Activated naive CD4-positive, alpha-beta T cell treated with anti-CD3 and anti-CD28 coated beads for 36 hours (primary cell): Measurements from ENCODE around the gene KISS1. TPM values are rescaled to one million over a fixed set of nuclear protein-coding genes. Genes with fewer than 3 reads are reported as not detected.

Experiments used
- CTCF ChIA-PET: fragments of 350-600 bp; sonication (Branson Sonifier 250); formaldehyde crosslinking; loops from one replicate; lab custom pipeline; 2021; ENCODE audit warnings: antibody characterized with exemption; lab: Charles Lee
- DNase-seq: peaks from one replicate; pipeline ENCODE4 v3.0.0-alpha.2; 2020
- H3K27ac Mint-ChIP-seq: one replicate; pipeline ENCODE4 v1.8.0; 2021; ENCODE audit warnings: mild to moderate bottlenecking, mixed read lengths
- H3K27me3 Mint-ChIP-seq: one replicate; pipeline ENCODE4 v1.8.0; 2021; ENCODE audit warnings: low read depth, mixed read lengths
- H3K36me3 Mint-ChIP-seq: one replicate; pipeline ENCODE4 v1.8.0; 2021; ENCODE audit warnings: low read depth, mixed read lengths
- H3K4me1 Mint-ChIP-seq: one replicate; pipeline ENCODE4 v1.8.0; 2021; ENCODE audit warnings: low read depth, mixed read lengths
- H3K4me3 Mint-ChIP-seq: one replicate; pipeline ENCODE4 v1.8.0; 2021; ENCODE audit warnings: mild to moderate bottlenecking, moderate library complexity, mixed read lengths
- H3K9me3 Mint-ChIP-seq: one replicate; pipeline ENCODE4 v1.8.0; 2021; ENCODE audit warnings: mixed read lengths
- intact Hi-C: fragments of 100-400 bp; cut with micrococcal nuclease; formaldehyde crosslinking; loops from one replicate; pipeline ENCODE4 v1.15.1; 2023
- total RNA-seq, 2 experiments: library from RNA; stranded (reverse); gene quantifications; one replicate each; pipeline ENCODE4 v1.2.3, GENCODE V29; 2021

The KISS1 gene
- total RNA-seq, 2 experiments from 2014 or later, result not detected

DNA sequence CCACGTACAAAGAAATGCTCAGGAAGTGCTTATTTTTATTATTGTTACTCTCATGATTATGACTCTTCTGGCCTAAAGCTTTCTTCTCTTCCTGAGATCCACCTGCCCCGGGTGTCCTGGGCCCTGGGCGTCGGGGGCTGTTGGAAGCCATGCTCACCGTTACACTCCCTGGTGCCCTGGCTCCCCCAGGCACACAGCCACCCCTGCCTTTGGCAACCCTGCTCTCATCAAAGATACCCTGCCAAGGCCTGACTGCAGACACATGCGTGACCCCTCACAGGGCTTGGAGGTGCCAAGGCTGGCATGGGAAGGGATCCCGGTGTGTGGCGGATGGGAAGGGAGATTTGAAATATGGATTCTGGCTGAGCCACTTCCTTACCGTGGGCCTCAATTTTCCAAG lies 3.3 kb upstream of the KISS1 start:
- Mint-ChIP-seq H3K9me3 (no peaks in the 10 kb centered on the region), H3K27ac (no peak overlapping the region), H3K4me1 (peaks cover 1% of the 10 kb centered on the region), H3K27me3 (peaks cover 6% of the 10 kb centered on the region), H3K4me3 (no peak overlapping the region), H3K36me3 (no peaks in the 10 kb centered on the region)
- no peak for DNase-seq
- intact Hi-C loops, result no loop called here
- CTCF ChIA-PET, result no interaction called here

DNA sequence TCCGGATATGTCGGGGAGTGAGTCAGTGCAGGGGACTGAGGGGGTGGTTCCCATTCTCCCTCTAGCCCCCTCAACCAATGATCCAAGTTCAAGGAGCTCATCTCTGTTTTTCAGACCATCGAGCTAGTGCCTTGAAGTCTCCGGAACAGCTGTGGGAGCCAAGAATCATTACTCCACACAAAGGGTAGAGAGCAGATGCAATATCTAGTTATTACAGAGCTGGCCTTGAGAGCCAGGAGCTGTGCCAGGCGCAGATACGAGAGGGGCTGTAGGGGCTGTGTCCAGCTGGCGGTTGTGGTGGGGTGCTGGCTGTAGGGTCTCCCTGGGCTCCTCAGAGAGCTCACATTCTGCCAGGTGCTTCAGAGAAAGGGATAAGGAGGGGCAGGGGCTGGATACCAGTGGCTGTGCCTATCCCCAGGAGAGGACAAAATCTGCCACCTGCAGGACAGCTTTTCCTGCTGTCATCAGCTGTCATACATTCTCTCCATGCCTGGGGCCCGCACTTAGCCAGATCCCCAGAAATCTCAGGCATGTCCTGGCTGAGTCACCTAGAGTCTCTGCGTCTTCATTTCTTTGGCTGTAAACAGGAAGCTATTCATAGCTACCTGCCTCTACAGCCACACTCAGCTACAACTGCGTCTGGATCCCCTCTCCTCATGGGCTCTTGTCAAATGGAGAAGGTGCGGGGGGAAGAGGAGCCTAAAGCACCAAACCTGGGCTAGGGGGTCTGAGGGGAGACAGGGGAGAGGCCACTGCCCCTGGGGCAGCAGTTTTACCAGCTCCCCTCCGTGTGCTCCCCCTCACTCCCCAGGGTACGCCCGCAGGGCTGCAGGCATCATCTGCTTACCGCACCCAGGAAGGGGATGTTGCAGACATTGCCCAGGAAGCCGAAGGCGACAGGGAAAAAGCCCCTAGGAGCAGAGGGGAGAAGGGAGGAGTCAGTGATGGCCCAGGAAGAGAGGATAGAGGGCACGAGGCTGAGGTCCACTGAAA lies 2.4 kb upstream of the KISS1 start:
- no peaks in the 10 kb centered on the region for H3K9me3 Mint-ChIP-seq
- H3K27ac Mint-ChIP-seq, result no peak overlapping the region
- DNase-seq, result peak; percentile 19
- intact Hi-C loops, result no loop called here
- no peaks in the 10 kb centered on the region for H3K36me3 Mint-ChIP-seq
- peaks cover 3% of the 10 kb centered on the region for H3K4me1 Mint-ChIP-seq
- CTCF ChIA-PET, result interaction anchor here (1.0 to 1.5 kb wide), 3 partner anchors 8 to 36 kb away, joined by 3 to 13 read pairs (median 4); no protein-coding TSS in a partner anchor
- no peak overlapping the region for H3K4me3 Mint-ChIP-seq
- H3K27me3 Mint-ChIP-seq, result peaks cover 6% of the 10 kb centered on the region

DNA sequence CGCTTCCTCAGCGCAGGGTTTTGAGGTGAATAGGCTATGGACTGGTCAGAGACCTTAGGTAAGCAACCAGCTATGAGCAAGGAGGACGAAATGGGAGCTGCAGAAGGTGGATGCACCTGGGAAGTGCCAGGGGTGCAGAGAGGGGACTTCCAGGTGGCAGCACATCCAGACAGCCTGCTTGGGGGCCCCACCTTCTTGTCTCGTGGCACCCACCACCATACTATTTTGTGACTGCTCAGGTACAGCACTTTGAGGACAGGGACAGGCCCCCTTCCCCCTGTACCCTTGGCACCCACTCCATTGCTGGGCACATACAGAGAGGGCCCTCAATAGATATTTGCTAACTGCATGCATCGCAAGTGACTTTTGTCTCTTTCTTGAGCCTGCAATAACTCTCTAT lies 777 bp upstream of the KISS1 start:
- no peaks in the 10 kb centered on the region for H3K9me3 Mint-ChIP-seq
- no peak for DNase-seq
- H3K27ac Mint-ChIP-seq, result no peak overlapping the region
- peaks cover 3% of the 10 kb centered on the region for H3K4me1 Mint-ChIP-seq
- intact Hi-C loops, result no loop called here
- no peak overlapping the region for H3K4me3 Mint-ChIP-seq
- peaks cover 10% of the 10 kb centered on the region for H3K27me3 Mint-ChIP-seq
- CTCF ChIA-PET, result no interaction called here
- H3K36me3 Mint-ChIP-seq, result no peaks in the 10 kb centered on the region

DNA sequence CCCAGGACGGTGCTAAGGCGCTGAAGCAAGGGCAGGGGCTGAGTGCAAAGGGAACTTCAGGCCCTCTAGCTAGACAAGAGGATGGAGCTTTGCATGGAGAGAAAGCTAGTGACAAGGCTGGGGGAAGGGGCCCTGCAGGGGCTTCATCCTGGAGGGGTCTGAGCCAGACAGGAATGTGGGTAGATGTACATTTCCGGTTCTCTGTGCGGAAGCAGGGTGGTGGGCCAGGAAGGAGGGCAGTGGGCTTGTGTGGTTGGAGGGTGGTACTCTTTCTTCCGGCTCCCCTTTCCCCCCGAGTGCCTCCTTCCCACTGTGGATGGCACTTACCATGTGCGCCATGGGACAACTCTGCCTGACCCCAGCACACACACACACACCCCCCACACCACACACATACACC lies 1.5 kb downstream of the KISS1 start:
- no peaks in the 10 kb centered on the region for H3K9me3 Mint-ChIP-seq
- no peak overlapping the region for H3K27ac Mint-ChIP-seq
- CTCF ChIA-PET, result interaction anchor here (1.0 to 1.1 kb wide), 2 partner anchors 12 to 66 kb away, joined by 3 to 5 read pairs; no protein-coding TSS in a partner anchor
- no peaks in the 10 kb centered on the region for H3K36me3 Mint-ChIP-seq
- peaks cover 20% of the 10 kb centered on the region for H3K27me3 Mint-ChIP-seq
- DNase-seq, result no peak
- intact Hi-C loops, result no loop called here
- H3K4me1 Mint-ChIP-seq, result peaks cover 9% of the 10 kb centered on the region
- no peak overlapping the region for H3K4me3 Mint-ChIP-seq

DNA sequence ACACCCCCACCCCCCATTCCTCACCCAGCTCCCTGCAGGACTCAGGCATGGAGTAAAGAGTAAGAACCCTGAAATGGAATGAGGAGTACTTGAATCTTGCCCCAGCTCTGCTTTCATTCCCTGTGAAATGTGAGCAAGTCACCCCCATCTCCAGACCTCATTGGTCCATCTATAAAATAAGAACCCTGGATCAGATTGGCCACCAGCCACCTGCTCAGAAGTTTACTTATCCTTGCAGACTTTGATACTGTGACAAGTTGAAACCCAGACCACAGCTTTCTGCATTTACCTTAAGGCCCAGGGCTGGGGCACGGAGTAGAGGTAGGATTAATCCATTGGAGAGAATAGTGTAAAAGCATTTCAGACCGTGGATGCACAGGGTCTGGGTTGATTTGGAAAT lies 2.2 kb downstream of the KISS1 start:
- Mint-ChIP-seq H3K9me3 (no peaks in the 10 kb centered on the region), H3K27me3 (peaks cover 25% of the 10 kb centered on the region), H3K4me1 (peaks cover 16% of the 10 kb centered on the region), H3K36me3 (no peaks in the 10 kb centered on the region), H3K27ac (no peak overlapping the region), H3K4me3 (no peak overlapping the region)
- intact Hi-C loops, result no loop called here
- DNase-seq, result no peak
- CTCF ChIA-PET, result interaction anchor here (1.0 to 6.0 kb wide), 3 partner anchors 13 to 65 kb away, joined by 3 to 38 read pairs (median 5); no protein-coding TSS in a partner anchor

DNA sequence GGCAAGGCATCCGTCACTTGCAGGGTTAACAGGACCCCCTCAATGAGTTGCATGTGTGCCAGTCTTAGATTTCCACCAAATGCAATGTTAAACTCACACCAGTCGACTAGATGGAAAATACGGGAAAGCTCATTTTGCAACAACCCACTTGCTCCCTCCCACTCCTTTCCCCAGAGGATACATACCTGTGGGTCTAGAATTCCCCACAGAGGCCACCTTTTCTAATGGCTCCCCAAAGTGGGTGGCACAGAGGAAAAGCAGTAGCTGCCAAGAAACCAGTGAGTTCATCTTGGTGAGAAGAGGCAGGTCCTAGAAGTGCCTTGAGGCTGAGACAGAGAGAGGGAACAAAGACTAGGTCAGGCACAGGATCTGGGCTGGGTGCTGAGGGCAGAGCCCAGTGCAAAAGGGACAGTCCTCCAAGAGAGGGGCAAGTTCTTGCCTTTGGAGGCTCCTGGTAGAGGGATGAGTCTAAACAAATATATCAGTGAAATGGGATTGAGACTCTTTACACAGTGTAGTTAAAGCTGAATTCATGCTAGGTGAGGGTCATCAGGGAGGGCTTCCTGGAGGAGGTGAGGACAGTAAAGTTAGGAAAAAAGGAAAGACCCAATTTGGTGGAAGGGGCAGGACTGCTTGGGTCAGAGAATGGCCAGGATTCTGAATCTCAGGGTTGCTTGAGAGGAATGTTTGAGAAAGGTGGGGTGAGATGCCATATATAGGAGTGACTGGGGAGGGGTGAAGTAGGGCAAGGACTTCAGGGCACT lies 3.5 kb downstream of the KISS1 start:
- Mint-ChIP-seq H3K4me3 (no peak overlapping the region), H3K36me3 (no peaks in the 10 kb centered on the region), H3K27me3 (peaks cover 28% of the 10 kb centered on the region), H3K4me1 (peaks cover 22% of the 10 kb centered on the region), H3K27ac (no peak overlapping the region), H3K9me3 (no peaks in the 10 kb centered on the region)
- CTCF ChIA-PET, result interaction anchor here (1.0 to 6.0 kb wide), 3 partner anchors 14 to 614 kb away, joined by 3 to 38 read pairs (median 14); no protein-coding TSS in a partner anchor
- DNase-seq, result no peak
- intact Hi-C loops, result no loop called here

DNA sequence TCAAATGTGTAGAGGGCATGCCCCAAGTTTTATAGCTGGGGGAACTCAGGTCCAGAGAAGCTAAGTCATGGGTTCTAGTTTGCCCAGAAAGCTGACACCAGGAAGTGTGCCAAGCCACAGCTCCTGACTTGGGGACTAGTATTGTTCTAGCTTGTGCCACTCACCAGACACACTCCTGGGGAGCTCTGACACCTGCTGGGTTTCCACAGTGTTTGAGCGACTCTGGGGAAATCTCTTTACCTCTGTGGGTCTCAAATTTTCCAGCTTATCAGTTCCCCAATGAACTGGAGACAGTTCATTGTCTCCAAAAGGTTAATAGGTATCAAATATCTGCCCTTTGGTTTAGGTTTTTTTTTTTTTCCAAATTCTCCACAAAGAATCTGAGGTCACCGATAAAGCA lies 4.2 kb downstream of the KISS1 start:
- no peak overlapping the region for H3K4me3 Mint-ChIP-seq
- CTCF ChIA-PET, result interaction anchor here (0.7 to 6.0 kb wide), 4 partner anchors 15 to 615 kb away, joined by 3 to 38 read pairs (median 8); no protein-coding TSS in a partner anchor
- intact Hi-C loops, result no loop called here
- no peak overlapping the region for H3K27ac Mint-ChIP-seq
- peaks cover 22% of the 10 kb centered on the region for H3K4me1 Mint-ChIP-seq
- H3K27me3 Mint-ChIP-seq, result peaks cover 34% of the 10 kb centered on the region
- no peaks in the 10 kb centered on the region for H3K9me3 Mint-ChIP-seq
- no peaks in the 10 kb centered on the region for H3K36me3 Mint-ChIP-seq
- DNase-seq, result no peak

DNA sequence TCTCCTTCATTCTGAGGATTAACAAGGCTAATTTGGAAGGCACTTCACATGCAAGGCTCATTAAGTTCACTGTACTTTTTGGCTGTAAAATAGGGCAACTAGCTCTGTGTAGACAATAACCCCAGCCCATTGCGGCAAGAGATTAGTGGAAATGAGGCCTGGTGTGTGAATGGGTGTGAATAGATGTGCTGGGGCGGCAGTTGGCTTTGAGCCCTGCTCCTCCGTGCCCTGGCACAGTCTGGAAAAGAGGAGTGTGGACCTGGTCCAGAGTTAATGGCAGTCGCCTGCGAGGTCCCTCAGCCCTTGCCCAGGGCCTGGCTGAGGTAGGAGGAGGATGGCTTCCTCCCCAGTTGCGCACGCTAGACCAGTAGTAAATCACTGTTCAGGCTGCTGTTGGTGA lies 4.8 kb downstream of the KISS1 start:
- Mint-ChIP-seq H3K9me3 (no peaks in the 10 kb centered on the region), H3K27me3 (peaks cover 38% of the 10 kb centered on the region), H3K27ac (no peak overlapping the region), H3K36me3 (no peaks in the 10 kb centered on the region), H3K4me1 (peaks cover 22% of the 10 kb centered on the region), H3K4me3 (no peak overlapping the region)
- DNase-seq, result no peak
- CTCF ChIA-PET, result interaction anchor here (0.5 to 6.0 kb wide), 4 partner anchors 15 to 172 kb away, joined by 3 to 38 read pairs (median 12); no protein-coding TSS in a partner anchor
- intact Hi-C loops, result no loop called here

DNA sequence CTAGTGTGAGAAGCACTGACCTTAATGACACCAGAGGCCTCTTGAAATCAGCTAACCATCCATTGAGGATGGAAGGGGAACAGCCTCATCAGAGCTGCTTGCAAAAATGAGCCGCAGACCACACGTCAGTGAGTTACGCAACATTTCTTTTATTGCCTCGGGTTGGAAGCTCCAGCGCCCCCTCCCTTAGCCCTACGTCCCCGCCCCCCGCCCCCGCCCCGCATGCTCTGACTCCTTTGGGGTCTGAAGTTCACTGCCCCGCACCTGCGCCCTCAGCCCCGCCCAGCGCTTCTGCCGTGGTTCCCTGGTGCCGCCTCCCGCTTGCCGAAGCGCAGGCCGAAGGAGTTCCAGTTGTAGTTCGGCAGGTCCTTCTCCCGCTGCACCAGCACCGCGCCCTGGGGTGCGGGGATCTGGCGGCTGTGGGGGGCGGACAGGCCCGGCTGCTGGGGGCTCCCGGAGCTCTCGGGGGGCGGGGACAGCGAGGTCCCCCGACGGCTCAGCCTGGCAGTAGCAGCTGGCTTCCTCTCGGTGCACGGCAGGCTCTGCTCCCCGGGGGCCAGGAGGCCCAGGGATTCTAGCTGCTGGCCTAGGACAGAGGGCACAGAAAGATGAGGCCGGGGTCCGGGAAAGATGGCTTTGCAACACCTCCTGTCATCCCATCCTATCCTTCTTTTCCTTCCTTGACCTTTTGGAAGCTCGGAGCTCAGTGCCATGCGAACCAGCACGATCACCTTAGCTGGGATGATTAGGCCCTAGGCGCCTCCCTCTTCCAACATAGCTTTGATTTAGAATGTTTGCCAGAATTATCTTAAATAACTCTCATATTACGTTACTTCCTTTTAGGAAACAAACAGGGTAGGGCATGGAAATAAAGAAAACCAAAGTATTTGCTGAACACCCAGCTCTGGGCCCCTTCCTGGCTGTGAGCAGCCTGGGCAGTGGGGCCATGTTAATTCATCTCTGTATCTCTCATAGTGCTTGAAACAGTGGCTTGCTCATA lies 5.8 kb downstream of the KISS1 start:
- peak; percentile 52 for DNase-seq
- Mint-ChIP-seq H3K36me3 (no peaks in the 10 kb centered on the region), H3K27ac (no peak overlapping the region), H3K9me3 (no peaks in the 10 kb centered on the region), H3K4me3 (peak overlapping the region; percentile 0), H3K4me1 (peaks cover 22% of the 10 kb centered on the region), H3K27me3 (peaks cover 38% of the 10 kb centered on the region)
- CTCF ChIA-PET, result interaction anchor here (0.5 to 6.0 kb wide), 4 partner anchors 16 to 173 kb away, joined by 3 to 38 read pairs (median 12); no protein-coding TSS in a partner anchor
- intact Hi-C loops, result no loop called here

DNA sequence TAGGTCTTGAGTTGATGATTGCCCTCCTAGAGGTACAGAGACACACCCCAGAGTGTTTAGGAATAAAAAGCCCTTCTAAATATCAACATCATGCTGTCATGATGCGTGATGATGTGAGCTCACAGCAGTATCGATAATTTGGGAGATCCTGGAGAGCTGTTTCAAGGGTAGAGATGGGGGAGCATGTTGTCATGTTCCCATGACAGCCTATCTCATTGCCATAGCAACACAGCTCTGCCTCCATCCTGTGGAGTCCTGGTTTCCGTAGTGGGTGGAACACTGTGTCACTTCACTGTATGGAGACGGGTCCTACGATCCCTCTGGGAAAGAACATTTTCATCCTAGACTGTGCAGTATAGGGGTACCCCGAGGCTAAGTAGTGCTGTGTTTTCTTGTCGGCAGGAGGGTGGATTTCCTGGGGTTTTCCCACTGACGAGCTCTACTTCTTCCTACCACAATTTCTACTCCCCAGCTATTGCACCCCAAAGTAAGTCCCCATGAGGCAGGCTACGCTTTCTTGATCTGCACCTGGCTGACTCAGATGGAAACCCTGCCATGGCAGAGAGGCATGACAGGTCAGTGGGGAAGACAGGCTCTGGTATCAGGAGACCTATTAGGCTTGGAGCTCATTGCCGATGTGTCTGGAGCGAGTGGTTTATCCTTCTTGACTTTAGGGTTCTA lies 7.2 kb downstream of the KISS1 start:
- no peaks in the 10 kb centered on the region for H3K9me3 Mint-ChIP-seq
- H3K27me3 Mint-ChIP-seq, result peaks cover 38% of the 10 kb centered on the region
- H3K36me3 Mint-ChIP-seq, result no peaks in the 10 kb centered on the region
- intact Hi-C loops, result no loop called here
- H3K27ac Mint-ChIP-seq, result no peak overlapping the region
- peak; percentile 55 for DNase-seq
- peaks cover 18% of the 10 kb centered on the region for H3K4me1 Mint-ChIP-seq
- no peak overlapping the region for H3K4me3 Mint-ChIP-seq
- CTCF ChIA-PET, result interaction anchor here (0.6 to 6.0 kb wide), 5 partner anchors 18 to 314 kb away, joined by 3 to 38 read pairs (median 4); no protein-coding TSS in a partner anchor

DNA sequence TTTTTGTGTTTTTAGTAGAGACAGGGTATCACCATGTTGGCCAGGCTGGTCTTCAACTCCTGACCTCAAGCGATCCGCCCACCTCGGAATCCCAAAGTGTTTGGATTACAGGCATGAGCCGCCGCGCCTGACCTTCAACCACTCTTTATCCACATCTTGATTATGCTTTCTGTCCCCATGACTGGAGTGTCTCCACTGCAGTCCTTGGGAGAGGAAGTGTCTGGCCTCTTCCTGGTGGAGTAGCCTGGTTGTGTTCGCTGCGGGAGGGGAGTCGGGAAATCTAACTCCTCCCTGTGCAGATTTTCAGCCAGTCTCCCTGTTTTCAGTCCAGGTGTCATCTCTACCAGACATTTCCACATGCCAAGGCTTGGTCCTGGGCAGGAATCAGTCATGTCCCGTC lies 9.7 kb downstream of the KISS1 start:
- Mint-ChIP-seq H3K36me3 (no peaks in the 10 kb centered on the region), H3K4me1 (peaks cover 18% of the 10 kb centered on the region), H3K27ac (no peak overlapping the region), H3K4me3 (no peak overlapping the region), H3K27me3 (peaks cover 31% of the 10 kb centered on the region), H3K9me3 (no peaks in the 10 kb centered on the region)
- intact Hi-C loops, result no loop called here
- DNase-seq, result no peak
- CTCF ChIA-PET, result interaction anchor here (0.6 kb wide), 1 partner anchor 17 kb away, joined by 3 read pairs; no protein-coding TSS in a partner anchor
